Hindlimb muscle (tissue), 1 donor: ENCODE measurements around the gene GRIFIN. TPM values are rescaled to one million over a fixed set of nuclear protein-coding genes. Genes with fewer than 3 reads are reported as not detected.
"Not testable (repeated sequence)": the region's sequence is repeated elsewhere in the genome, so short reads cannot be mapped to it uniquely, and the experiment has no call there.

Experiments
- DNase-seq: peaks from one replicate; pipeline ENCODE4 v3.0.0-alpha.2; 2013
- polyA plus RNA-seq: library from polyadenylated mRNA; unstranded; fragments of 120-200 nt; gene quantifications from one replicate; pipeline ENCODE4 v1.2.1, GENCODE V29; 2013; ENCODE audit not compliant: insufficient read length

Gene GRIFIN
- polyA plus RNA-seq, 1 donor = not detected

DNA sequence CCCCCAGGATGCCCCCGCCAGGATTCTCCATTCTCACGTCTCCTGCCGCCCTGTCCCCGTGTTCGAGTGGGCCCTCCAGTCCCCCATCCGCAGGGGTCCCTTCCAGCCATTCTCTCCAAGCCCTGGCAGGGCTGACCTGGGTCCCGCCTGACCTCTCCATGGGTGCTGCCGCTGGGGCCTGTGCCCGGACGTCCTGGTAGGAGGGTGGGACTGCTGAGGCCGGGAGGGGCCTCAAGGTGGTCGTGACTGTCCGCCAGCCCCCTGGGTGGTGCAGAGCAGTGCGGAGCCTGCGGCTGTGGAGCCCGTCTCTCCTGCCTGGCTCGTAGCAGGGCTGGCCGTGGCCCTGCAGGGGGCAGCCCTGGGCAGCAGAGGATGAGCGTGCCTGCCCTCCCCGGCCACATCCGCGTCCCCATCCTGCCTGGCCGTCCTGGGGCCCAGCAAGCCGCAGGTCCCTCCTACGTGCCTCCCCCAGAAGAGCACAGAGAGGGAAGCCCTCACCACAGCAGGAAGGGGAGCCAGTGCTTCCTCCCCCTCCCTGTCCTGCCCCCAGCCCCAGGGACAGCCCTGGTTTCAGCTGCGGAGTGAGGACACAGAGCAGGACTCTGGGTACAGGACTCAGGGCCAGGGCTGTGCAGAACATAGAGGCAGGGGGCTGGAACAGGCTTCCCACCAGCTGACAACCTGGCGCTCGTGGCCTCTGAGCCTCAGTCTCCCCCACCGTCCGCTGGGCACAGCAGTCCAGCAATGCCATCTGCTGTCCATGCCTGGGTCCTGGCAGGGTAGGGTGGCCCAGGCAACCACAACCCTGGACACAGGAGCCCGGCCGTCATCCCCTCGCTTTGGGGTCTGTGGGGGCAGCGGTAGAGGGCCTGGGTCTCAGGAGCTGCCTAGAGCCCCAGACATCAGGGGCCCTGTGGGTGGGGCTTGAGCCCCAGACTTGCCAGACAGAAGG, 1.5 kb upstream of the GRIFIN start:
- DNase-seq = peak; percentile 58

DNA sequence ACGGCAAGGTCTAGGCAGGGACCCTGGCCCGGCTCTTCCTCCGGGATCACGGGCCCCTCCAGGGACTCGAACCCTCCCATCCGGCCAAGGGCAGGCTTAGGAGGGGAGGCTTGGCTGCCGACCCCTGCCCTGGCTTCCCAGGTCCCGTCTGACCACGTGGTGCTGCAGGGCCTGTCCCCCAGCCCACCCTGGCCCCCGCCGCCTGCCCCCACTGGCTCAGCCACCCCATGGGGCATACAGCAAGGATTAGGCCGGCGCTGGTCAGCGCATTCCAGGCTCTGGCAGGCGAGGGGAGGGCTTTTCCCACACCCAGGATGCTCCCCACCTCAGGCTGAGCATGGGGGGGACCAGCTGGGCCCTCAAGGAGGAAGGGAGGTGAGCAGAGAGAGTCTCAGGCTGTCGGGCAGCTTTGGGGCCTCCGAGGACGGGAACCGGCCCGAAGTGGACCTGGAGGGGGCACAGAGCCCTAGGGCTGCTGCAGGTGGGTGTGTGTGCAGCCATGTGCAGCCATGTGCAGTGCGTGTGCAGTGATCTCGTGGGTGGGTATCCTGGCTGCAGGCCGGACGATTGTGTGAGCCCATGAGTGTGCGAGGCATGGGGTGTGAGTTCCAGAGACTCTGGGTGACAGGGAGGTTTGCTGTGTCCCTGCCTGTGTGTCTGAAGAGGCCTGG, 713 bp upstream of the GRIFIN start:
- DNase-seq = no peak

DNA sequence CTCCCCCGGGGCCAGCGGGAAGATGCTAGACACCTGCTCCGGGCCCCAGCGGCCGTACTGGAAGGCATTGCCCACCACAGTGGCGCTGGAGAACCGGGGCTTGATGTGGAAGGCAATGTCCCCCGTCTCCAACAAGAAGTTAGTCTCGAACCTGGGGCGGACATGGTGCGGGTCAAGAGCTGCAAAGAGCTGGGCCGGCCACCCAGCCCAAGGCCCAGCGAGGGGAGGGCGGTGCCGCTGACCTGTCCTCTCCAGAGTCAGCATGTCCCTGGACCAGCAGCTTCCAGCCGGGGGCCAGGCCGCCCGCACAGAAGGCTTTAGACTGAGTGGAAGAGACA, 551 bp downstream of the GRIFIN start:
- no peak for DNase-seq

DNA sequence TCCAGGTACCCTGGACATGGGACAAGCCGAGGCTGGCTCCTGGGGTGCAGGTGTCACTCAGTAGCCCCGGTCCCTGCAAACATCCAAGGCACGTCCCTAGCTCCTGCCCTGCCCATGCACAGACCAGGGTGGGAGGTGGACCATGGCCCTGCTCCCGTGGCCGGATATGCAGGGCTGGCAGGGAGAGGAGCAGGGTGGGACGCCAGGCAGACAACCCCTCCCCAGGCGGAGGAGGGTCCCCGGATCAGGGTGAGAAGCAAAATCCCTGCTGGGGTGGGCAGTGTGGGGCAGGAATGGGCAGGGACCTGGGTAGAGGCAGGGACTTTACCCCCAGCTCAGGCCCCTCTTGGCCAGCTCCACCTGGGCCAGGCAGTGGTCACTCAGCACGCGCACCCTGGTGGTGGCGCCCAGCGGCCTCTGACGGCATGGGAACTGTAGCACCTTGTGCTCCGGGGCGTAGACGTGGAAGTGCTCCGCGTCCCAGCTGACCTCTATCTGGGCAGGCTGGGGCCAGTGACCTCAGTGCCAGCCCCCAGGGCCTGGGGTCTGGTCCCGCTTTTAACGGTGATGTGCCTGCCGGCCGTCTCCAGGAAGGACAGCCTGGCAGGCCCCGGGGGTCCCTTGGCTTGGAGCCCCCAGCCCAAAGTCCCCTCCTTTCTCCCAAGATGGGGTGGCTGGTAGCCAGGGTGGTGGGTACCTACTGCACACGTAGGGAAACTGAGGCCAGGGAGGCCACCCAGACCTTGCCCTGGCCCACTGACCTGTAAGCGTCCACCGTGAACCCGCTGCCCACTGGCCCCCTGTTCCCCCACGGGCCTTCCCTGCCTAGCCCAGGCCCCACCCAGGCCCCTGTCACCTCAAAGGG, 1.2 kb downstream of the GRIFIN start:
- no peak for DNase-seq

DNA sequence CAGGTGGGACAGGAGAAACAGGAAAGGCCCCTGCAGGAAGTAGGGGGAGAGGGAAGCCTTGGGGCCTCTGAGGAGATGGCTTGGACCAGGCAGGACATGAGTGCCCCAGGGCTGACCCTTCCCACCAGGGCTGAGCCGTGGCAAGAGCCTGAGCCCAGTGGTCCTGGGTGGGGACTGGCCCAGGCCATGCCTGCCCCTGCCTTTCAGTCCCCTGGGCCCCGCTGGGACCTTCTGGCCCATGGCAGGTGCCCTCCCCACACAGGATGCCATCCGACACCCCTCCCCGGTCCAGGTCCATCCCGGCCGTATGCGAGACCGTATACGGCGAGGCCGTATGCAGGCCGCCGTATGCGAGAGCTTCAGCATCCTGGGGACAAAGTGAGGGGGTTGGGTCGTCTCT, 2.0 kb downstream of the GRIFIN start:
- no peak for DNase-seq

DNA sequence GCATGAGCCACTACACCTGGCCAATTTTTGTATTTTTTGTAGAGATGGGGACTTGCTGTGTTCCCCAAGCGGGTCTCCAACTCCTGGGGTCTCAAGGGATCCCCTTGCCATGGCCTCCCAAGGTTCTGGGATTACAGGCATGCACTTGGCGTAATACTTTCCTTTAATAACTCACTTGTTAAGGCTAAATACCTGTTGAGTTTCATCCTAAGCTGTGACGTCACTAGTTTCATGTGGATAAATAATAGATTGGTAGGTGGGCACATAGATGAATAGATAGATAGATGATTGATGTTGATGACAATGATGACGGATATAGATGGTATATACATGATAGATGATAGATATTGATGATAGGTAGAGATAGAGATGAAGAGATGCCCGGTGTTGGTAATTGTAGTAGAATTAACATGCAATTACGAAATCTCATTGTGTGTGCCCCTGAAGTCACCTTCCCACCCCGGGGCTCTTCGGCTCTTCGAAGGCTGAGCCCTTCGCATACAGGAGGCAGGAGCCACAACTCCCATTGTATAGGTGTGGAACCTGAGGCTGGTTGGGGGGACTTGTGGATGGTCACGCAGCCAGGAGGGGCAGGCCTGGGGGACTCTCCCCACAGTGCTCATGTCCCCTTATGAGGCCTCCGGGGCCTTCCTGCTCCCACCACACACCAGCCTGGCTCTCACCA, 2.6 kb downstream of the GRIFIN start:
- no peak for DNase-seq

DNA sequence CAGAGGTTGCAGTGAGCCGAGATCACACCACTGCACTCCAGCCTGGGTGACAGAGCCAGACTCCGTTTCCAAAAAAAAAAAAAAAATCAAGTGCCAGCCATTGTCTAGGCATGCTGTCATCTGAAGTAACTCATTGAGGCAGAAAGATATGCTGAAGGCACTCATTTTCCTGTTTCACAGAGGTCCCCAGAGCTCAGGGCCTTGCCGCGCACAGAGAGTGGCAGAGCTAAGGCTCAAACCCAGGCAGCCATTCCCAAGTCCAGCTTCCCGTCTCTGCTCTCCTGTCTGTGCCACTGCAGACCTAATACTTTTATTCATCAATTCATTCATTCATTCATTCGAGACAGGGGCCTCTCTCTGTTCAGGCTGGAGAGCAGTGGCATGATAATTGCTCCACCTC, 3.5 kb downstream of the GRIFIN start:
- no peak for DNase-seq

DNA sequence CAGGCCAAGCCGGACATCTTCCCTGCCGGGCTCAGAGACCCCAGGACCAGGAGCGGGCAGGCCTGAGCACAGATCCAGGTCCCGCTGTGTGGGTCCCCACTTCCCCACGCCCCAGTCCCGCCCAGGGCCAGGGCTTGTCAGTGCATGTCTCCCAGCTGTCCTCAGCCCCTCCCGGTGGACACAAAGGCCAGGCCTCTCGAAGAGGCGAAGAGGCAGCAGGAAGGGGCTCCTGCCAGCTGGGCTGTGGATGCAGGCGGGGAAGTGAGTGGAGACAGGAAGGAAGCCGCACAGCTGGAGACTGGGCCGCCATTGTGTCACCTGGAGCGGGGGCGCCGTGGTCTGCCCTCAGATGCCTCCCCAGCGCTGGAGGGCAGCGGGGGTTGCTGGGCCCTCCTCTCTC, 4.8 kb downstream of the GRIFIN start:
- no peak for DNase-seq

DNA sequence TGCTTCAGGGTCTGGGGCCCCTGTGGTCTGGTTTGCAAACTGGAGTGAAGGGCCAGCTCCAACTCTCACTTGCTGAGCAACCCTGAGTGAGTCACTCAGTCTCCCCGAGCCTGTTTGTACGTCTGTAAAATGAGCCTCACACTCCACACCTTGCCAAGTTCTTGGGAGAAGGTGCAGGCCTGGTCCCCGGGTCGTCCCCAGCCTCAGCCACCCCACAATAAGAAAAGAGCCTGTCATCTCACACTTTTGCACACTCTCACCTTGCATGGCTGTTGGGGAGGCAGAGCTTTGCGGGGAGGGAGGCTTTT, 5.2 kb downstream of the GRIFIN start:
- DNase-seq = no peak

DNA sequence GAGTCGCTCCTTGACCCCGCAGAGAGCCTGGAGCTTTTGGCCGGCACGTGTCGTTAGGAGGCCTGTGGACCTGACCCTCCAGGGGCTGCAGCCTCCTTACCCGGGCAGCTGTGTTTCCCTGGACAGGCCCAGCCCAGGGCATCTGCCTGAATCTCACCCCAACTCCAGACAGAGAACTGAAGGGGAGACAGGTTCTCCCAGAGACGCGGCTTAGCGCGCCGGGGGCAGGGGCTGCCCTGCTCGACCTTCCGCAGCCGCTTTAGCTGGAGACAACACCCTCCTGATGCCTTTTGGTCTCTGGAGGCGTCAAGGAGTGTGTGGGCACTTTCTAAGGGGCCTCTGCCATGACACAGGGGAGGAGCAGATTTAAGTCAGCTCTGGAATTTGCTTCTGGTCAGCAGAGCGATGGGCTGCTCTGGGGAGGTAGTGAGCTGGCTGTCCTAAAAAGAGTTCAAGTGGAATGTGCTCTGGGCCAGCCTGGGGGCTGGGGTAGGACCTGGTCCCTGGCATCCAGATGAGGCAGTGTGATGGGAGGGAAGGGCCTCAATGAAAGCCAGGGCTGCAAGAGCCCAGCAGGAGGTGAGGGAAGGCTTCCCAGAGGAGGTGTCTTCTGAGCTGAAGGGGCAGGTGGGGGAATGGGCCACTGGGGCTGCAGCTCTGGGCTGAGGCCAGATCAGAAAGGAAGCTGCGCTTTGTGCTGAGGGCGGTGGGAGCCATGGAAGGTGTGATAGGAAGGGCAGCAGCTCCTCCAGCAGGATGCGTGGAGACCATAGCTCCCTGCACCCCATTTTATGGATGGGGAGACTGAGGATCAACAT, 5.8 kb downstream of the GRIFIN start:
- no peak for DNase-seq

DNA sequence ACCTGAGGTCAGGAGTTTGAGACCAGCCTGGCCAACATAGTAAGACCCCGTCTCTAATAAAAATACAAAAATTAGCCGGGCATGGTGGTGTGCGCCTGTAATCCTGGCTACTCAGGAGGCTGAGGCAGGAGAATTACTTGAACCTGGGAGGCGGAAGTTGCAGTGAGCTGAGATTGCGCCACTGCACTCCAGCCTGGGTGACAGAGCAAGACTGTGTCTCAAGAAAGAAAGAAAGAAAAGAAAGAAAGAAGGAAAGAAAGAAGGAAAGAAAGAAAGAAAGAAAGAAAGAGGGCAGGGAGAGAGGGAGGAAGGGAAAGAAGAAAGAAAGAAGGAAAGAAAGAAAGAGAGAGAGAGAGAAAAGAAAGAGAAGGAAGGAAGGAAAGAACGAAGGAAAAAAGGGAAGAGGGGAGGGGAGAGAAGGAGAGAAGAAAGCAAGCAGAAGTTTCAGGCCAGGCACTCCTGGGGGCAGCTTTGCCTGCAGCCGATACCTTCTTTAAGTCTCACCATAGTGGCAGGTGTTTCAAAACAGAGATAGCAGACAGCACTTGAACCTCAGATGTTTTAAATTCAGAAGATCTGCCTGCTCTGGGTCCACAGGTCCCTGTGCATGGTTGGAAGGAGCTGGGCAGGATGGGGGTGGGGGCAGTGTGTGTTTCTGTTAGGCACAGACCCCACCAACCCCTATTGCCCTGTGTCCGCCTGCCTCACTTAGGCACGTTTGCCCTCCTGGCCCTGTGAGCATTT, 6.6 kb downstream of the GRIFIN start:
- DNase-seq = not testable (repeated sequence)

DNA sequence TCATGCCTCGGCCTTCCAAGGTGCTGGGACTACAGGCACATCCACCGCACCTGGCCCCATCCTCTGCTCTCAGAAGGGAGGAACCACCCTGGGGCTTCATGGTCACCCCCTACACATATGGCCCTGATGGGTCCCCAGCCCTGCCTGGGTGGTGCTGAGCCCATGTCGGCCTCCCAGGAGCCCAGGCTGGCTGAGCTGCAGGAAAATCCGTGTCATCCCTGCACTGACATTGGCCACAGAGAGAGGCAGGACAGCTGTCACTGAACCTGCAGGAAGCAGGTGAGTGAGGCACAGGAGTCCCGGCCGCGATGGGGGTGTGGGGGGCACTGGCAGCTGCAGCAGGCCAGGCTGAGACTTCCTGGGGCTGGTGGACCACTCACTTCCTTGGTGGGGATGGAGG, 8.0 kb downstream of the GRIFIN start:
- no peak for DNase-seq

DNA sequence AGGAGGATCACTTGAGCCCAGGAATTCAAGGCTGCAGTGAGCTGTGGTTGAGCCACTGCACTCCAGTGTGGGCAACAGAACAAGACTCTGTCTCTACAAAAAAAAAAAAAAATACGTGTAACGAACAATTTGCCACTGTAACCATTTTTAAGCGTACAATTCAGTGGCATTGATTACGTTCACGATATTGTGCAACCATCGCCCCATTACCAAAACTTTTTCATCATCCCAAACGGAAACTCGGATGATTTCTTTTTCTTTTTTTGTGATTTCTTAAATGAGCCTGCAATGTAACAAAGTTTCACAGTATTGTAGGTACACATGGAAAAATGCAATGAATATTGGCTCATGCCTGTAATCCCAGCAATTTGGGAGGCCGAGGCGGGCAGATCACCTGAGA, 9.5 kb downstream of the GRIFIN start:
- no peak for DNase-seq

DNA sequence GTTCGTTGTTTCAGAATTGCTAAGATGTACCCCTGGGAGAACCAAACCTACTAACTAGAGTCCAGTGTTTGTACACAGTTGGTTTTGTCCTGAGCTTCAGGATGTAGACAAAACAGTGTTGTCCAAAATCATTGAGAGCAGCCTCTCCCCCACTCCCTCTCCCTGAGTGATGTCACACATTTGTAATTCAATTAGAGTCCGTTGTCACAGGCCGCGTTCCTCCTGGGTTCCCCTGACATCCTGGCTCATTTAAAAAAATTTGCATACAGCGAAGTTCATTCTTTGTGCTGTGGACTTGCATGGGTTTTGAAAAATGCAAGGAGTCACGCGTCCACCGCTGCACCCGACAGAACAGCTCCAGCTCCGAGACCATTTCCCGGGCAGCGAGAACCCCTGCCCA, 10.3 kb downstream of the GRIFIN start:
- DNase-seq = no peak

DNA sequence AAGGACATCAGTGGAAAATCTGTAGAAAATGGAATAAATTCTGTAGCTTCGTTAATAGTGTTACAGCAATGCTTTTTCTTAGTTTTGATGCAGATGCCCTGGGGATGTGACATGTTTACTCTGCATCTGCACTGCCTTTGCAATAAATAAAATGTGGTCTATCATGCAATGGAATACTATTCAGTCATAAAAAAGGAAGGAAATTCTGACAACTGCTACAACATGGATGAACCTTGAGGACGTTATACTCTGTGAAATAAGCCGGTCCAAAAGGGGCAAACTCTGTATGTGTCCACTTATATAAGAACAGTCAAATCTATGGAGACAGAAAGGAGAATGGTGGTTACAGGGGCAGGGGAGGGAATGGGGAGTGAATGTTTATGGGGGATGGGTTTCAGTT, 13.5 kb downstream of the GRIFIN start:
- no peak for DNase-seq

DNA sequence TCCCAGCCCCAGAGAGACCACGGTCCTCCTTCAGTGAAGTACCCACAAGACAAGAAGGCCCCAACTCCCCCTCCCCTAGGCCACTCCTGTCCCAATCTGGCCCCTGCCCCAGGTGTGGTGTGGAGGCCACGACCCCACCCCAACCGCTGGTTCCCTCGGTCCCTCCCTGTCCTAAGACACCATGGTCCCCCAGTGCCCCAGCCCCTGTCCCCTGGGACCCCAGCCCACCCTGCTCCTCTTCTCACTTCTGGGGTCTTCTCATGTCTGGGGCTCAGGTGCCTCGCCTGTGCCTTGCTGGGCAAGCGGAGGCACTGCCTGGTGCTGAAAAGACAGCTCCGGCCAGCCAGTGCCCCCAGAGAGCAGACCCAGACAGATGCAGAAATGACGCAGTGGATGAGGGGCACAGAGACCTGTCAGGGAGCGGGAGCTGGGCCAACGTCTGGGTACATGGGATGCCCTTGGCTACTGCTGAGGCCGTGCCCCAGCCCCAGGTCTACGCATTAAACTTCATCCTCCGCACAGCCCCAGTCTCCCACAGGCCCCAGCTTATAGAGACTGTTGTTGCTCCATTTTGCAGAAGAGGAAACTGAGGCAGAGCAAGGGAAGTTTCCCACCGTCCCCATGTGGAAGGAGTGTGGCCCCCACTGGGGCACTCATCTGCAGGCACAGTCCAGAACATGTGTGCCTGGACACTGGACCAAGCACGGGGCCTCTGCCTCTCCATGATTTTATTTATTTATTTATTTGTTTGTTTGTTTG, 14.8 kb downstream of the GRIFIN start:
- DNase-seq = no peak

DNA sequence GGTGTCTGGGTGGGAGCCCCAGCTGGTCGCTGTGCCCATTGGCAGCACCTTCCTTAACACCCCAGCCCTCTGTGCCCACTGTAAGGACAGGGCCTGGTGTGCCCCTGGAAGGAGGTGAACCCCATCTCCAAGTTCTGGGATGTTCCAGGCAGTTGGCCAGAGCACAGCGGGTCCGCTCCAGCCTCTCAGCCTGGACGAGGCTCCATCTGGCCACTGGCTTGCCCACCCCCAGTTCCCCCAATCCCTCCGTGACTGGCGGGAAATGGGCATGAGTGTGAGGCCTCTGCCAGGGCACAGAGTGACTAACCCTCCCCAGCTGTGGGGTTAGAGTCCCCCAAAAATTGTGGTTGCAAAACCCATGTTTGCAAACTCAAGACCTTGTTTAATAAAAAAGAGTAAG, 15.6 kb downstream of the GRIFIN start:
- no peak for DNase-seq

DNA sequence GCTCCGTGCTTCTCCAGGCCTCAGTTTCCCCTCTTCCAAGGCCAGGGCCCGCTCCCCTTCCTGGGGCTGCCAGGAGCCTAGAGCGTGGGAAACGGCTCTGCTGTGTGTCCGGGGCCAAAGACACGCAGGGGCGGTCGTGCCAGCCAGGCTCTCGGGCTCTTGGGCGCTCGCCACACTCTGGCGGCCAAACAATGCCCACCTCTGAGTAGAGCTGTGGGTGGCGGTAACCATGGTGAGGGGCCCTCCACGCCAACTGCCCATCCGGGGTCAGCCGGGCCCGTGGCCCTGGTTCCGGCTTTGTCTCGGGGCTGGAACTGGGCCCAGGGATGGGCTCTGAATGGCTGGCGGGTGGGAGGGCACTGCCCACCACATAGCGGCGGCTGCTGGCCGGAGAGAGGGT, 16.0 kb downstream of the GRIFIN start:
- DNase-seq = no peak

DNA sequence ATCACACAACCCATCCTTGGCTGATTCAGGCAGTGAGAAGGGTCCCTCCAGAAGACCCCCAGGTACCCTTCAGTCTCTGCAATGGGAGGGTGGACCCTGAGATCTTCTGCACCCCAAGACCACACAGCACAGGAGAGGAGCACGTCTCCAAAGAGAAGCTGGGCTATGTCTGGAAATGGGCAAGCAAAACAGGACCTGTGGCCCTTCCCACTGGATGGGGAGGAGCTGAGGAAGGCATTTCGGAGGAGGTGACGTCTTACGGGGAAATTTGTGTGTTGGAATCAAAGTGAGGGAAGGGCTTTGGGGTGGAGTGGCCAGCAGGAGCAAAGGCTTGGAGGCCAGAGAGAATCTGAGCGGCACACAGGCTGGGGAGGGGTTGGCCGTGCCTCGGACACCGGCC, 16.5 kb downstream of the GRIFIN start:
- no peak for DNase-seq

DNA sequence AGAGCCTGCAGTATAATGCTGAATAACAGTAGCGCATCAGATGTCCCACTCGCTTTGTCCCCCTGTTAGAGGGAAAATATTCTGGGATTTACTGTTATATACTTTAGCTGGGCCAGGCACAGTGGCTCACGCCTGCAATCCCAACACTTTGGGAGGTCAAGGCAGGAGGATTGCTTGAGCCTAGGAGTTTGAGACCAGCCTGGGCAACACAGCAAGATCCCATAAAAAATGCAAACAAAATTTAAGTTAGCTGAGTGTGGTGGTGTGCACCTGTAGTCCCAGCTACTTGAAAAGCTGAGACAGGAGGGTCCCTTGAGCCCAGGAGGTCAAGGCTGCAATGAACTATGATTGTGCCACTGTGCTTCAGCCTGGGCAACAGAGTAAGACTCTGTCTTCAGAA, 22.3 kb downstream of the GRIFIN start:
- not testable (repeated sequence) for DNase-seq
